GM12801 (cell line): ENCODE results near the gene DPP8.

Experiments used
- TF ChIP-seq, protein P1 (sequence below): IDR thresholded peaks from one replicate; pipeline ENCODE4 v1.5.1; 2011; ENCODE audit warnings: control low read depth; ENCODE audit not compliant: insufficient read length; ENCODE audit errors: extremely low read depth

The DPP8 gene

DNA sequence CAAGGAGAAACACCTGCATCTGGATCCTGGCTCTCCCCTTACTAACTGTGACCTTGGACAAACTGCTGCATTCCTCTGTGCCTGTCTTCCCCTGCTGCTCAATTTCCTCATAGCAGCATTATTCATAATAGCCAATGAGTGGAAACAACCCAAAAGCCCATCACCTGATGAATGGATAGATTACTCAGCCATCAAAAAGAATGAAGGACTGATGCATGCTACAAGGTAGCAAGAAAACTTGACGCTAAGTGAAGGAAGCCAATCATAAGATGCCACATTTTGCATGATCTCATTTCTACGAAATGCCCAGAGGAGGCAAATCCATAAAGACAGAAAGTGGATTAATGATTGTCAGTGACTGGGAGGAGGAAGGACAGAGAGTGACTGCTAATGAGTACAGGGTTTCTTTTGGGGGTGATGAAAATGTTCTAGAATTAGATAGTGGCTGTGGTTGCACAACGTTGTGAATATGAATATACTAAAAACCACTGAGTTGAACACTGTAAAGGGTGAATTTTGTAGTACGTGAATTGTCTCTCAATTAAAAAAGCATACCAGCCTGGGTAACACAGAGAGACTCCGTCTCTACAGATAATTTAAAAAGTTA lies 105.9 kb downstream of the DPP8 start:
- TF ChIP-seq, protein P1, sequence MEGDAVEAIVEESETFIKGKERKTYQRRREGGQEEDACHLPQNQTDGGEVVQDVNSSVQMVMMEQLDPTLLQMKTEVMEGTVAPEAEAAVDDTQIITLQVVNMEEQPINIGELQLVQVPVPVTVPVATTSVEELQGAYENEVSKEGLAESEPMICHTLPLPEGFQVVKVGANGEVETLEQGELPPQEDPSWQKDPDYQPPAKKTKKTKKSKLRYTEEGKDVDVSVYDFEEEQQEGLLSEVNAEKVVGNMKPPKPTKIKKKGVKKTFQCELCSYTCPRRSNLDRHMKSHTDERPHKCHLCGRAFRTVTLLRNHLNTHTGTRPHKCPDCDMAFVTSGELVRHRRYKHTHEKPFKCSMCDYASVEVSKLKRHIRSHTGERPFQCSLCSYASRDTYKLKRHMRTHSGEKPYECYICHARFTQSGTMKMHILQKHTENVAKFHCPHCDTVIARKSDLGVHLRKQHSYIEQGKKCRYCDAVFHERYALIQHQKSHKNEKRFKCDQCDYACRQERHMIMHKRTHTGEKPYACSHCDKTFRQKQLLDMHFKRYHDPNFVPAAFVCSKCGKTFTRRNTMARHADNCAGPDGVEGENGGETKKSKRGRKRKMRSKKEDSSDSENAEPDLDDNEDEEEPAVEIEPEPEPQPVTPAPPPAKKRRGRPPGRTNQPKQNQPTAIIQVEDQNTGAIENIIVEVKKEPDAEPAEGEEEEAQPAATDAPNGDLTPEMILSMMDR, result no peak

- TF ChIP-seq, protein P1, result no peak
Measured at GRCh38 chr15:65410972-65411371, 106.5 kb downstream of the DPP8 start.

- TF ChIP-seq, protein P1, result no peak
Measured at GRCh38 chr15:65410036-65410435, 107.5 kb downstream of the DPP8 start.

DNA sequence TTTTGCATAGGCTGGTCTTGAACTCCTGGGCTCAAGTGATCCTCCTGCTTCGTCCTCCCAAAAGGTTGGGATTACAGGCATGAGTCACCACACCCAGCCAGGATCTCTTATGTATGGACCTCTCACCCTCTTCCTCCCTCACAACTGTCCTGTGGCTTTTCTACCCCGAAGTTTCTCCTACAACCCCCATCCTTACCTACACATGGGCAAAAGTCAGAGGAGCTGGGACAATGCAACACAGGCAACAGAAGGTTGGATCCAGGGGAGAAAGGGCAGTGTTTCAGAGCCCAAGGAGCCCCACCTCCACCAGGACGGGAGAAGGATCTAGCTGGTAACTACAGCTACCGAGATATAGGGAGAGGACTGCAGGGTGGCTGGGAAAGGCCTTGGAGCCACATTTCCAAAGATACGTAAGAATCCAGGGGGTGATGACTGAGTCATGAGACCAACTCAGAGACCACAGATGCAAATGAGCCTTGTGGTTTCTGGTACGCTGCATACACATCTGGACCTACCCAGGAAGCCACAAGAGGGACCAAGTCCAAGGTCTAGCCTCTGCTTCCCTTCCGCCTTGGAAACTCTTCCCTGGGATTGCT lies 108.4 kb downstream of the DPP8 start:
- TF ChIP-seq, protein P1, result no peak

- TF ChIP-seq, protein P1, result no peak
Measured at GRCh38 chr15:65408324-65409035, 109.0 kb downstream of the DPP8 start.

DNA sequence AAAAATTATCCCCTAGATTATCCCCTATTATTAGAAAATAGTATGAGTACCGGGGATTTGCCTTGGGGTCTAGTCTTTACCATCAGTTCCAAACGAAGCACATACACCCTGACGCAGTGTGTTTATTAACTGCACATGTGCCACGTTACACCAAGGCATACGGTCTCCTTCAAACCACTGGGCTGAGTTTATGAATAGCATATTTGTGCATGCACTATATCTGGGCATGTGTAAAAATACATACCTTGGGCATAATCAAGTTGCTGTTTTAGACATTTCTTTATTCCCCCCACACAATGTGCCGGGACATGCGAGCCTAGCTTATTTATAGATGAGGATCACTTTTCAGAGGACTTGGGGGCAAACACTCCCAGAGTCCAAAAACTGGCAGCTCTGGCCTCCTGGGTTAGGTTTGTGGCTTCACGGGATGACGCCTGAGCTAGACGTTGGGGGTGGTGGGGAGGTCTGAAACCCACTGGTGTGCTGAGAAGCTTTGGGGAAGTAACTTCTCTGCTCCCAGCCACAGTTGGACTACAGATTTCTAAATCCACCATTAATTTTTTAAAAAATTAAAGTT lies 111.0 kb downstream of the DPP8 start:
- TF ChIP-seq, protein P1, result no peak

- TF ChIP-seq, protein P1, result no peak
Measured at GRCh38 chr15:65405791-65406423, 111.6 kb downstream of the DPP8 start.
